Astrocyte (in vitro differentiated cells and primary cell): ENCODE results near the gene POU2F3.

Experiments used
- CTCF ChIP-seq: IDR thresholded peaks from 2 replicates; pipeline ENCODE4 v1.5.1; 2011; ENCODE audit warnings: low read depth, mild to moderate bottlenecking, inconsistent platforms, low read length, moderate library complexity; ENCODE audit not compliant: insufficient read depth
- EZH2 ChIP-seq: IDR thresholded peaks from 2 replicates; pipeline ENCODE4 v1.6.1; 2012; ENCODE audit warnings: mild to moderate bottlenecking, low read length, inconsistent platforms; ENCODE audit not compliant: insufficient read depth

GRCh38 chr11:120261321-120261720 lies 21.4 kb downstream of the POU2F3 start:
- no peak for TF ChIP-seq CTCF
- TF ChIP-seq EZH2 = no peak
